GM23338 (cell line): ENCODE measurements around the gene SIN3B. TPM values are rescaled to one million over a fixed set of nuclear protein-coding genes. Genes with fewer than 3 reads are reported as not detected.

Experiments used
- ATAC-seq: fragments of 200-7000 bp; cut with Tn5 transposase; 3 replicates; pipeline ENCODE4 v1.9.1; 2020
- DNase-seq: peaks from one replicate; pipeline ENCODE4 v3.0.0-alpha.2; 2015; ENCODE audit warnings: low spot score
- H2AFZ ChIP-seq: fragments of 200-600 bp; sonication (generic); 2 replicates; pipeline ENCODE4 v1.8.0; 2016; ENCODE audit warnings: antibody characterized with exemption, mild to moderate bottlenecking, moderate library complexity
- H3F3A ChIP-seq: fragments of 200-600 bp; sonication (generic); replicated peaks from 2 replicates; pipeline ENCODE4 v1.8.0; 2017; ENCODE audit warnings: antibody characterized with exemption, mixed run types, low read depth
- H3K27ac ChIP-seq: fragments of 200-600 bp; sonication (generic); 2 replicates; pipeline ENCODE4 v1.6.1; 2016; ENCODE audit warnings: low read depth
- H3K27me3 ChIP-seq: fragments of 200-600 bp; sonication (generic); 2 replicates; pipeline ENCODE4 v1.8.0; 2016; ENCODE audit warnings: mild to moderate bottlenecking, mixed run types, moderate library complexity; ENCODE audit not compliant: insufficient read depth
- H3K36me3 ChIP-seq: fragments of 200-600 bp; sonication (generic); 2 replicates; pipeline ENCODE4 v1.8.0; 2016; ENCODE audit warnings: mild to moderate bottlenecking; ENCODE audit not compliant: insufficient read depth
- H3K4me1 ChIP-seq: fragments of 200-600 bp; sonication (generic); 2 replicates; pipeline ENCODE4 v1.8.0; 2016; ENCODE audit warnings: mild to moderate bottlenecking, moderate library complexity; ENCODE audit not compliant: insufficient read depth
- H3K4me2 ChIP-seq: fragments of 200-600 bp; sonication (generic); 2 replicates; pipeline ENCODE4 v1.7.1; 2017; ENCODE audit warnings: mixed run types
- H3K4me3 ChIP-seq: fragments of 200-600 bp; sonication (generic); 2 replicates; pipeline ENCODE4 v1.6.1; 2016; ENCODE audit warnings: mixed run types
- H3K79me2 ChIP-seq: fragments of 200-600 bp; sonication (generic); replicated peaks from 2 replicates; pipeline ENCODE4 v1.8.0; 2017; ENCODE audit warnings: mild to moderate bottlenecking; ENCODE audit not compliant: insufficient read depth
- H3K9me2 ChIP-seq: fragments of 200-600 bp; sonication (generic); 2 replicates; pipeline ENCODE4 v1.8.0; 2017; ENCODE audit not compliant: insufficient read depth
- H4K20me1 ChIP-seq: fragments of 200-600 bp; sonication (generic); replicated peaks from 2 replicates; pipeline ENCODE4 v1.8.0; 2017; ENCODE audit warnings: mild to moderate bottlenecking; ENCODE audit not compliant: insufficient read depth
- H3K27ac Mint-ChIP-seq: 2 replicates; pipeline ENCODE4 v1.8.0; 2020; ENCODE audit warnings: inconsistent platforms, mild to moderate bottlenecking, moderate library complexity, mixed read lengths
- H3K27me3 Mint-ChIP-seq: 3 replicates; pipeline ENCODE4 v1.8.0; 2022; ENCODE audit warnings: low read depth, mild to moderate bottlenecking, moderate library complexity, mixed read lengths, inconsistent platforms; ENCODE audit not compliant: insufficient read depth, poor library complexity
- H3K36me3 Mint-ChIP-seq: 3 replicates; pipeline ENCODE4 v1.8.0; 2021; ENCODE audit warnings: low read depth, mild to moderate bottlenecking, inconsistent platforms, moderate library complexity, mixed read lengths
- H3K4me1 Mint-ChIP-seq: 3 replicates; pipeline ENCODE4 v1.8.0; 2020; ENCODE audit warnings: mild to moderate bottlenecking, inconsistent platforms, mixed read lengths
- H3K4me3 Mint-ChIP-seq: 3 replicates; pipeline ENCODE4 v1.8.0; 2021; ENCODE audit warnings: moderate library complexity, mild to moderate bottlenecking, inconsistent platforms, mixed read lengths
- H3K9me3 Mint-ChIP-seq: 3 replicates; pipeline ENCODE4 v1.8.0; 2020; ENCODE audit warnings: moderate library complexity, mild to moderate bottlenecking, inconsistent platforms, mixed read lengths
- CREB1 ChIP-seq: fragments of 250-450 bp; sonication (Bioruptor Pico); IDR thresholded peaks from 2 replicates; pipeline ENCODE4 v1.5.0; 2020; ENCODE audit warnings: low read depth, mild to moderate bottlenecking, moderate library complexity
- EZH2 ChIP-seq: fragments of 200-600 bp; sonication (generic); IDR thresholded peaks from one replicate; pipeline ENCODE4 v1.8.0; 2017; ENCODE audit warnings: antibody characterized with exemption, mild to moderate bottlenecking, low read depth; ENCODE audit not compliant: unreplicated experiment
- EZH2phosphoT487 ChIP-seq: fragments of 200-600 bp; sonication (generic); IDR thresholded peaks from one replicate; pipeline ENCODE4 v1.8.1; 2018; ENCODE audit warnings: antibody characterized with exemption; ENCODE audit not compliant: unreplicated experiment
- JUNB ChIP-seq: IDR thresholded peaks from one replicate; pipeline ENCODE4 v1.6.1; 2016; ENCODE audit warnings: antibody characterized with exemption; ENCODE audit not compliant: unreplicated experiment
- NANOG ChIP-seq: IDR thresholded peaks from 2 replicates; pipeline ENCODE4 v1.6.1; 2016; ENCODE audit warnings: antibody characterized with exemption, borderline replicate concordance
- POLR2AphosphoS5 ChIP-seq: IDR thresholded peaks from 2 replicates; pipeline ENCODE4 v1.6.1; 2016; ENCODE audit warnings: antibody characterized with exemption, low read depth
- REST ChIP-seq: IDR thresholded peaks from one replicate; pipeline ENCODE4 v1.6.1; 2018; ENCODE audit warnings: antibody characterized with exemption; ENCODE audit not compliant: unreplicated experiment
- ZNF114 ChIP-seq: fragments of 250-450 bp; sonication (Bioruptor Pico); IDR thresholded peaks from 2 replicates; pipeline ENCODE4 v1.5.0; 2020; ENCODE audit warnings: mild to moderate bottlenecking, moderate library complexity
- ZNF331 ChIP-seq: fragments of 250-450 bp; sonication (Bioruptor Pico); IDR thresholded peaks from 2 replicates; pipeline ENCODE4 v1.5.0; 2020; ENCODE audit warnings: low read depth, mild to moderate bottlenecking, moderate library complexity
- polyA plus RNA-seq: library from polyadenylated mRNA; unstranded; fragments of >200 nt; fragmentation: Nextera tagmentation; extraction: Ambion mirVana; gene quantifications from 2 replicates; pipeline ENCODE4 v1.2.1, GENCODE V29; 2016
- total RNA-seq: library from RNA; depleted of rRNA; stranded (reverse); fragments of >200 nt; shearing (Covaris generic); gene quantifications from 2 replicates; pipeline ENCODE4 v1.2.3, GENCODE V29; 2014
- TF ChIP-seq, protein P1 (sequence below): IDR thresholded peaks from 2 replicates; pipeline ENCODE4 v1.6.1; 2016; ENCODE audit warnings: antibody characterized with exemption

The SIN3B gene
- total and polyA plus RNA-seq, 2 experiments from 2014 or later, result 37.6 to 68.6 TPM

DNA sequence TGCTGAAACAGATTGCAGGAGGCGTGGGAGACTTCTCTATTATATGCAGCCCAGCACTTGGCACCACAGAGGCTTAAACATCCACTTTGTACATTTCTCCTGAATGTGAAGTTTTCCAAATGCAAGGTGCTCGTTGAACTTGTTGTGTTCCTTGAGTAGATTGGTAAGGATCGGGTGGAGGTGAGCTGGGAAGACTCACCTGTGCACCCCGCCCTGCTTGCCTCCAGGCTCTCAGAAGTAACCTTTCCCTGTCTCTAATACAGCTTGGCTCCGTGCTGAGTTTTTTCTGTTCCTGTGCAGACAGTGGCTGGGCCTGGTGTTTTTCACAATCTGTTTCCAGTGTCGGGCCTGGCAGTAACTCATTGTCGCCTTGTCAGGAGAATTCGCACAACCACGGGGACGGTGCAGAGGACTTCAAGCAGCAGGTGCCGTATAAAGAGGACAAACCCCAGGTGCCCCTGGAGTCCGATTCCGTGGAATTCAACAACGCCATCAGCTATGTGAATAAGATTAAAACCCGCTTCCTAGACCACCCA is 12.3 kb downstream of the SIN3B start:
- H3F3A ChIP-seq, result no peaks in the 10 kb centered on the region
- H3K27ac Mint-ChIP-seq, result no peak overlapping the region
- TF ChIP-seq REST (no peak), NANOG (no peak), ZNF331 (CRISPR knock-in tag) (no peak), CREB1 (CRISPR knock-in tag) (no peak), EZH2 (no peak), EZH2phosphoT487 (no peak), ZNF114 (CRISPR knock-in tag) (no peak), POLR2AphosphoS5 (no peak)
- peaks cover 10% of the 10 kb centered on the region; the same call in 1 of the 3 replicates for H3K4me1 Mint-ChIP-seq
- no peaks in the 10 kb centered on the region for H3K4me1 ChIP-seq
- no peak for DNase-seq
- peaks cover 73% of the 10 kb centered on the region for H3K36me3 Mint-ChIP-seq
- no peak for ATAC-seq
- peaks cover 35% of the 10 kb centered on the region for H3K36me3 ChIP-seq
- no peaks in the 10 kb centered on the region for H3K27me3 ChIP-seq
- no peak overlapping the region for H3K4me3 ChIP-seq
- peaks cover 13% of the 10 kb centered on the region for H3K27me3 Mint-ChIP-seq
- H3K27ac ChIP-seq, result no peak overlapping the region
- no peak overlapping the region for H2AFZ ChIP-seq
- no peaks in the 10 kb centered on the region for H3K9me3 Mint-ChIP-seq
- H4K20me1 ChIP-seq, result peaks cover 30% of the 10 kb centered on the region
- H3K9me2 ChIP-seq, result no peaks in the 10 kb centered on the region
- H3K79me2 ChIP-seq, result peaks cover 18% of the 10 kb centered on the region
- no peak overlapping the region for H3K4me3 Mint-ChIP-seq
- no peak overlapping the region for H3K4me2 ChIP-seq

- no peaks in the 10 kb centered on the region for H3K27me3 ChIP-seq
- peaks cover 10% of the 10 kb centered on the region; the same call in 1 of the 3 replicates for H3K4me1 Mint-ChIP-seq
- TF ChIP-seq, protein P1, sequence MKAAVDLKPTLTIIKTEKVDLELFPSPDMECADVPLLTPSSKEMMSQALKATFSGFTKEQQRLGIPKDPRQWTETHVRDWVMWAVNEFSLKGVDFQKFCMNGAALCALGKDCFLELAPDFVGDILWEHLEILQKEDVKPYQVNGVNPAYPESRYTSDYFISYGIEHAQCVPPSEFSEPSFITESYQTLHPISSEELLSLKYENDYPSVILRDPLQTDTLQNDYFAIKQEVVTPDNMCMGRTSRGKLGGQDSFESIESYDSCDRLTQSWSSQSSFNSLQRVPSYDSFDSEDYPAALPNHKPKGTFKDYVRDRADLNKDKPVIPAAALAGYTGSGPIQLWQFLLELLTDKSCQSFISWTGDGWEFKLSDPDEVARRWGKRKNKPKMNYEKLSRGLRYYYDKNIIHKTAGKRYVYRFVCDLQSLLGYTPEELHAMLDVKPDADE, result no peak
- no peak for TF ChIP-seq REST
- TF ChIP-seq EZH2phosphoT487, result no peak
- no peak for TF ChIP-seq NANOG
- TF ChIP-seq CREB1 (CRISPR knock-in tag), result no peak
- TF ChIP-seq JUNB, result no peak
These were observed 17.7 kb downstream of the SIN3B start for GRCh38 chr19:16846901-16847300.

More at GRCh38 chr19:16846901-16847300, 17.7 kb downstream of the SIN3B start:
- Histone ChIP-seq H3K4me2 (no peak overlapping the region), H3K9me2 (no peaks in the 10 kb centered on the region), H3K4me3 (no peak overlapping the region), H3K4me1 (no peaks in the 10 kb centered on the region), H3K27ac (no peak overlapping the region), H3K79me2 (0 out of 2 replicates have a peak, but pooled peaks cover 11% of the 10 kb centered on the region), H3F3A (no peaks in the 10 kb centered on the region), H3K36me3 (peaks cover 49% of the 10 kb centered on the region), H4K20me1 (peaks cover 27% of the 10 kb centered on the region), H2AFZ (no peak overlapping the region)
- ATAC-seq, result no peak
- Mint-ChIP-seq H3K36me3 (peaks cover 80% of the 10 kb centered on the region), H3K27ac (no peak overlapping the region), H3K27me3 (peaks cover 9% of the 10 kb centered on the region), H3K9me3 (no peaks in the 10 kb centered on the region), H3K4me3 (no peak overlapping the region)
- DNase-seq, result no peak
